Measurements from ENCODE around the gene ARID2.

DNA sequence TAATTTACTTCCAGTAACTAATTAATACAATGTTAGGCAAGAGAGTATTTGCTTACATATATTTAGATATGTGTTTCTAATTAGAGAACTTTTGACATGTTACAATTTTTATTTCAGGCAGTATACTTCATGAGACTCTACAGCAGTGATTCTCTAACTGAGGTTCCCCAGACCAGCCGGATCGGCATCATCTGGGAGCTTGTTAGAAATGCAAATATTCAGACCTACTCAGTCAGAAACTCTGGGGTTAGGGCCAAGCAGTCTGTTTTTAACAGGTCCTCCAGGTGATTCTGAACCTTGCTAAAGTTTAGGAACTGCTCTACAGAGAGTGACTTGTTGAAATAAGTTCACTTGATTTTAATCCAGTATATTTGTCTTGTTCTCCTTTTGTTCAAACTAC is 46.5 kb downstream of the ARID2 start:
- no peak for TF ChIP-seq GABPA (IDR thresholded peaks at IDR 0.05; ENCODE audit: low read depth)
- TF ChIP-seq RAD51 (IDR thresholded peaks at IDR 0.05): no peak
- TF ChIP-seq POLR2A (IDR thresholded peaks at IDR 0.05; ENCODE audit: low read depth, low read length): no peak
- TF ChIP-seq, protein P1, sequence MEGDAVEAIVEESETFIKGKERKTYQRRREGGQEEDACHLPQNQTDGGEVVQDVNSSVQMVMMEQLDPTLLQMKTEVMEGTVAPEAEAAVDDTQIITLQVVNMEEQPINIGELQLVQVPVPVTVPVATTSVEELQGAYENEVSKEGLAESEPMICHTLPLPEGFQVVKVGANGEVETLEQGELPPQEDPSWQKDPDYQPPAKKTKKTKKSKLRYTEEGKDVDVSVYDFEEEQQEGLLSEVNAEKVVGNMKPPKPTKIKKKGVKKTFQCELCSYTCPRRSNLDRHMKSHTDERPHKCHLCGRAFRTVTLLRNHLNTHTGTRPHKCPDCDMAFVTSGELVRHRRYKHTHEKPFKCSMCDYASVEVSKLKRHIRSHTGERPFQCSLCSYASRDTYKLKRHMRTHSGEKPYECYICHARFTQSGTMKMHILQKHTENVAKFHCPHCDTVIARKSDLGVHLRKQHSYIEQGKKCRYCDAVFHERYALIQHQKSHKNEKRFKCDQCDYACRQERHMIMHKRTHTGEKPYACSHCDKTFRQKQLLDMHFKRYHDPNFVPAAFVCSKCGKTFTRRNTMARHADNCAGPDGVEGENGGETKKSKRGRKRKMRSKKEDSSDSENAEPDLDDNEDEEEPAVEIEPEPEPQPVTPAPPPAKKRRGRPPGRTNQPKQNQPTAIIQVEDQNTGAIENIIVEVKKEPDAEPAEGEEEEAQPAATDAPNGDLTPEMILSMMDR (IDR thresholded peaks at IDR 0.05 in 2 of 3, conservative IDR thresholded peaks at IDR 0.05 in 1 of 3; ENCODE audit: control insufficient read depth in 2 of 3, extremely low read depth in 1 of 3, insufficient read depth in 1 of 3, low read depth in 3 of 3, low read length in 3 of 3): no peak
- TF ChIP-seq EGR1 (IDR thresholded peaks at IDR 0.05; ENCODE audit: borderline replicate concordance in 1 of 2, low read depth in 2 of 2, low read length in 2 of 2): no peak
